NCI-H2171 treated with DMSO at 0.1 percent for 48 hours (cell line): Measurements from ENCODE around the gene LBHD1.
"Not testable (repeated sequence)": the region's sequence is repeated elsewhere in the genome, so short reads cannot be mapped to it uniquely, and the experiment has no call there.

Experiments
- DNase-seq: peaks from one replicate; lab custom pipeline; 2025; lab: John Stamatoyannopoulos, UW

LBHD1 gene

GRCh38 chr11:62664405-62665074 lies 7.5 kb downstream of the LBHD1 start:
- peak; percentile 88 for DNase-seq

GRCh38 chr11:62656796-62657429 lies 15.2 kb downstream of the LBHD1 start:
- DNase-seq: no peak

- no peak for DNase-seq
Measured at GRCh38 chr11:62654297-62654696, 17.8 kb downstream of the LBHD1 start.

GRCh38 chr11:62652161-62653006 lies 19.7 kb downstream of the LBHD1 start:
- no peak for DNase-seq

- not testable (repeated sequence) for DNase-seq
Measured at GRCh38 chr11:62650283-62650682, 21.8 kb downstream of the LBHD1 start.

- DNase-seq: no peak
Measured at GRCh38 chr11:62649486-62649885, 22.6 kb downstream of the LBHD1 start.

GRCh38 chr11:62648967-62649364 lies 23.1 kb downstream of the LBHD1 start:
- DNase-seq: no peak

GRCh38 chr11:62648185-62648966 lies 23.7 kb downstream of the LBHD1 start:
- no peak for DNase-seq

GRCh38 chr11:62647609-62648005 lies 24.5 kb downstream of the LBHD1 start:
- no peak for DNase-seq

GRCh38 chr11:62646825-62647608 lies 25.1 kb downstream of the LBHD1 start:
- DNase-seq: no peak

GRCh38 chr11:62645946-62646824 lies 25.9 kb downstream of the LBHD1 start, which contains the start of gene GANAB:
GANAB (minus strand) TSS chr11:62646613; CDS start chr11:62646599, 14 bp downstream.
- peak; percentile 97 for DNase-seq

GRCh38 chr11:62645671-62645945 lies 26.5 kb downstream of the LBHD1 start:
- DNase-seq: no peak

GRCh38 chr11:62644220-62644619 lies 27.8 kb downstream of the LBHD1 start:
- no peak for DNase-seq

- no peak for DNase-seq
Measured at GRCh38 chr11:62632492-62632891, 39.6 kb downstream of the LBHD1 start.

GRCh38 chr11:62627713-62628112 lies 44.4 kb downstream of the LBHD1 start:
- no peak for DNase-seq

- DNase-seq: no peak
Measured at GRCh38 chr11:62622476-62623089, 49.5 kb downstream of the LBHD1 start.

- DNase-seq: peak; percentile 96
Measured at GRCh38 chr11:62621567-62622470, 50.2 kb downstream of the LBHD1 start, which contains the start of gene B3GAT3. B3GAT3 (minus strand) TSS chr11:62621986; CDS start chr11:62621947, 39 bp downstream.

- no peak for DNase-seq
Measured at GRCh38 chr11:62621027-62621566, 51.0 kb downstream of the LBHD1 start.
